Ishikawa (cell line): ENCODE data around the gene BPGM.
A peak's percentile ranks its signal among the peaks of the same experiment; 100 is the strongest.

Experiments
- CEBPB ChIP-seq: IDR thresholded peaks from 2 replicates; pipeline ENCODE4 v1.6.1; 2012
- CREB1 ChIP-seq: IDR thresholded peaks from 2 replicates; pipeline ENCODE4 v1.6.1; 2012; ENCODE audit warnings: low read depth
- EGR1 ChIP-seq: IDR thresholded peaks from 2 replicates; pipeline ENCODE4 v1.6.1; 2012
- EP300 ChIP-seq: IDR thresholded peaks from 2 replicates; pipeline ENCODE4 v1.6.1; 2012; ENCODE audit warnings: borderline replicate concordance
- FOXM1 ChIP-seq: IDR thresholded peaks from 2 replicates; pipeline ENCODE4 v1.6.1; 2012; ENCODE audit warnings: low read depth, borderline replicate concordance
- MAX ChIP-seq: IDR thresholded peaks from 2 replicates; pipeline ENCODE4 v1.6.1; 2012
- NFIC ChIP-seq: IDR thresholded peaks from 2 replicates; pipeline ENCODE4 v1.6.1; 2012
- RAD21 ChIP-seq: IDR thresholded peaks from 2 replicates; pipeline ENCODE4 v1.6.1; 2012; ENCODE audit warnings: low read depth
- TAF1 ChIP-seq: IDR thresholded peaks from 2 replicates; pipeline ENCODE4 v1.6.1; 2012; ENCODE audit warnings: low read depth, mild to moderate bottlenecking
- TCF12 ChIP-seq: IDR thresholded peaks from 2 replicates; pipeline ENCODE4 v1.6.1; 2012; ENCODE audit warnings: low read depth
- TEAD4 ChIP-seq: IDR thresholded peaks from 2 replicates; pipeline ENCODE4 v1.6.1; 2012
- USF1 ChIP-seq: IDR thresholded peaks from 2 replicates; pipeline ENCODE4 v1.6.1; 2012
- YY1 ChIP-seq: IDR thresholded peaks from 2 replicates; pipeline ENCODE4 v1.6.1; 2012; ENCODE audit warnings: low read depth
- ZBTB7A ChIP-seq: IDR thresholded peaks from 2 replicates; pipeline ENCODE4 v1.6.1; 2012; ENCODE audit warnings: low read depth
- TF ChIP-seq, protein P1 (sequence below): IDR thresholded peaks from 2 replicates; pipeline ENCODE4 v1.6.1; 2012; ENCODE audit warnings: low read depth, mild to moderate bottlenecking

Gene BPGM

GRCh38 chr7:134667899-134668298 is 21.2 kb downstream of the BPGM start:
- TF ChIP-seq EP300 (no peak), USF1 (no peak), TEAD4 (no peak), MAX (no peak), EGR1 (no peak), ZBTB7A (no peak), YY1 (no peak), TCF12 (no peak), CEBPB (no peak), CREB1 (no peak), RAD21 (no peak), FOXM1 (no peak), NFIC (no peak), TAF1 (no peak)
- TF ChIP-seq, protein P1, sequence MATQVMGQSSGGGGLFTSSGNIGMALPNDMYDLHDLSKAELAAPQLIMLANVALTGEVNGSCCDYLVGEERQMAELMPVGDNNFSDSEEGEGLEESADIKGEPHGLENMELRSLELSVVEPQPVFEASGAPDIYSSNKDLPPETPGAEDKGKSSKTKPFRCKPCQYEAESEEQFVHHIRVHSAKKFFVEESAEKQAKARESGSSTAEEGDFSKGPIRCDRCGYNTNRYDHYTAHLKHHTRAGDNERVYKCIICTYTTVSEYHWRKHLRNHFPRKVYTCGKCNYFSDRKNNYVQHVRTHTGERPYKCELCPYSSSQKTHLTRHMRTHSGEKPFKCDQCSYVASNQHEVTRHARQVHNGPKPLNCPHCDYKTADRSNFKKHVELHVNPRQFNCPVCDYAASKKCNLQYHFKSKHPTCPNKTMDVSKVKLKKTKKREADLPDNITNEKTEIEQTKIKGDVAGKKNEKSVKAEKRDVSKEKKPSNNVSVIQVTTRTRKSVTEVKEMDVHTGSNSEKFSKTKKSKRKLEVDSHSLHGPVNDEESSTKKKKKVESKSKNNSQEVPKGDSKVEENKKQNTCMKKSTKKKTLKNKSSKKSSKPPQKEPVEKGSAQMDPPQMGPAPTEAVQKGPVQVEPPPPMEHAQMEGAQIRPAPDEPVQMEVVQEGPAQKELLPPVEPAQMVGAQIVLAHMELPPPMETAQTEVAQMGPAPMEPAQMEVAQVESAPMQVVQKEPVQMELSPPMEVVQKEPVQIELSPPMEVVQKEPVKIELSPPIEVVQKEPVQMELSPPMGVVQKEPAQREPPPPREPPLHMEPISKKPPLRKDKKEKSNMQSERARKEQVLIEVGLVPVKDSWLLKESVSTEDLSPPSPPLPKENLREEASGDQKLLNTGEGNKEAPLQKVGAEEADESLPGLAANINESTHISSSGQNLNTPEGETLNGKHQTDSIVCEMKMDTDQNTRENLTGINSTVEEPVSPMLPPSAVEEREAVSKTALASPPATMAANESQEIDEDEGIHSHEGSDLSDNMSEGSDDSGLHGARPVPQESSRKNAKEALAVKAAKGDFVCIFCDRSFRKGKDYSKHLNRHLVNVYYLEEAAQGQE, result no peak

- TF ChIP-seq, protein P1, result no peak
- TF ChIP-seq NFIC (no peak), YY1 (no peak), TAF1 (no peak), ZBTB7A (no peak), TCF12 (no peak), FOXM1 (no peak), RAD21 (no peak), EP300 (no peak)
Measured at GRCh38 chr7:134669388-134669787, 22.7 kb downstream of the BPGM start.

GRCh38 chr7:134669845-134670373 is 23.3 kb downstream of the BPGM start:
- peak; percentile 61 for TF ChIP-seq NFIC
- TF ChIP-seq, protein P1, result no peak
- no peak for TF ChIP-seq TAF1
- TF ChIP-seq FOXM1, result no peak

DNA sequence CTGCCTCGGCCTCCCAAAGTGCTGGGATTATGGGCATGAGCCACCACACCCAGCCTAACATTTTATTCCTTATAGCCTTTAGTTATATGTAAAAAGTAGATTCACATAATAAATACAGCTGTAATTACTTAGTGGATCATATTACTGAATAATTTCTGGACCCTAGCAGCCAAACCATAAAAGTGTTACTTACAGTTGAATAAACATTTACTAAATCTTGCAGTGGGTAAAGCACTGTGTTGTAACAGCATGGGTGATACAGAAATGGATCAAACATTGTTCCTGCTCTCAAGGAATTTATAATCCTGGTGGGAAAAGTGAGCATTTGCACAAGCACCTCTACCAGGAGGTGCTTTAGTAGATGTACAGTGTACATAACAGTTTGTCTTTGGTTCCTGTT is 25.0 kb downstream of the BPGM start:
- TF ChIP-seq ZBTB7A (no peak), EGR1 (no peak), MAX (no peak), CEBPB (no peak), FOXM1 (no peak), TAF1 (no peak), TEAD4 (no peak), CREB1 (no peak), TCF12 (no peak), NFIC (no peak), EP300 (no peak), USF1 (no peak), YY1 (no peak), RAD21 (no peak)
- TF ChIP-seq, protein P1, result no peak
